CD14-positive monocyte (primary cell): ENCODE data around the gene FRRS1L. TPM values are rescaled to one million over a fixed set of nuclear protein-coding genes. Genes with fewer than 3 reads are reported as not detected.
A peak's percentile ranks its signal among the peaks of the same experiment; 100 is the strongest.

ENCODE experiments used
- DNase-seq, 3 donors: peaks; one replicate each; pipeline ENCODE4 v3.0.0-alpha.2; 2011 to 2022
- H2AFZ ChIP-seq: 2 replicates; pipeline ENCODE4 v1.6.0; 2012; ENCODE audit warnings: mild to moderate bottlenecking, low read depth, low read length, inconsistent platforms; ENCODE audit not compliant: insufficient read depth, poor library complexity, severe bottlenecking
- H3K27ac ChIP-seq, 2 donors: 1 replicate in 1 of 2; 2 replicates in 1 of 2; pipeline ENCODE4 v1.5.1; 2012 to 2013; ENCODE audit warnings: low read length in 2 of 2, control low read depth in 1 of 2, inconsistent platforms in 1 of 2, low read depth in 1 of 2, mild to moderate bottlenecking in 1 of 2
- H3K27me3 ChIP-seq, 2 donors: one replicate each; pipeline versions ENCODE4 v1.6.0 to v1.6.1; 2011 to 2013; ENCODE audit warnings: low read length in 2 of 2; ENCODE audit not compliant: control insufficient read depth in 2 of 2, insufficient read depth in 2 of 2
- H3K36me3 ChIP-seq, 2 donors: replicated peaks in 1 of 2; 1 replicate in 1 of 2; 2 replicates in 1 of 2; pipeline versions ENCODE4 v1.5.1 to v1.6.1; 2012 to 2013; ENCODE audit warnings: low read length in 2 of 2, control low read depth in 1 of 2, inconsistent platforms in 1 of 2, mild to moderate bottlenecking in 1 of 2; ENCODE audit not compliant: insufficient read depth in 2 of 2, control insufficient read depth in 1 of 2
- H3K4me1 ChIP-seq, 2 donors: 1 replicate in 1 of 2; 2 replicates in 1 of 2; pipeline versions ENCODE4 v1.5.1 to v1.6.1; 2012 to 2013; ENCODE audit warnings: low read length in 2 of 2, control low read depth in 1 of 2, inconsistent platforms in 1 of 2, mild to moderate bottlenecking in 1 of 2, moderate library complexity in 1 of 2; ENCODE audit not compliant: insufficient read depth in 2 of 2, control insufficient read depth in 1 of 2
- H3K4me2 ChIP-seq: replicated peaks from 2 replicates; pipeline ENCODE3; 2012; ENCODE audit warnings: low read length, moderate library complexity, mild to moderate bottlenecking; ENCODE audit not compliant: poor library complexity, severe bottlenecking; ENCODE audit errors: extremely low read depth
- H3K4me3 ChIP-seq, 3 experiments: fragments of 200-600 bp in 1 of 3; sonication (generic) in 1 of 3; replicated peaks in 1 of 3; 1 replicate in 2 of 3; 2 replicates in 1 of 3; pipeline ENCODE4 v1.5.1; 2011 to 2013; ENCODE audit warnings: low read length in 3 of 3, mild to moderate bottlenecking in 3 of 3, control low read depth in 2 of 3, low read depth in 2 of 3, inconsistent platforms in 1 of 3, moderate library complexity in 1 of 3
- H3K79me2 ChIP-seq: 2 replicates; pipeline ENCODE4 v1.6.0; 2012; ENCODE audit warnings: mild to moderate bottlenecking, control low read depth, inconsistent platforms, low read length, moderate library complexity; ENCODE audit not compliant: insufficient read depth
- H3K9ac ChIP-seq: 2 replicates; pipeline ENCODE4 v1.6.0; 2017; ENCODE audit warnings: low read length, mild to moderate bottlenecking; ENCODE audit not compliant: insufficient read depth, poor library complexity, severe bottlenecking
- H3K9me3 ChIP-seq, 2 donors: replicated peaks in 1 of 2; 1 replicate in 1 of 2; 2 replicates in 1 of 2; pipeline versions ENCODE4 v1.5.1 to v1.6.1; 2012 to 2013; ENCODE audit warnings: low read length in 2 of 2, control low read depth in 1 of 2; ENCODE audit not compliant: control insufficient read depth in 1 of 2, insufficient read depth in 1 of 2
- H4K20me1 ChIP-seq: 2 replicates; pipeline ENCODE4 v1.6.0; 2012; ENCODE audit warnings: mild to moderate bottlenecking, low read length, control low read depth, moderate library complexity; ENCODE audit not compliant: insufficient read depth
- H3K27ac Mint-ChIP-seq, 7 donors: one replicate each; pipeline ENCODE4 v1.8.0; 2020; ENCODE audit warnings: mild to moderate bottlenecking in 7 of 7, mixed read lengths in 7 of 7, moderate library complexity in 6 of 7, inconsistent platforms in 2 of 7
- H3K27me3 Mint-ChIP-seq, 3 donors: one replicate each; pipeline ENCODE4 v1.8.0; 2021 to 2022; ENCODE audit warnings: low read depth in 3 of 3, mild to moderate bottlenecking in 3 of 3, mixed read lengths in 3 of 3, moderate library complexity in 3 of 3, inconsistent platforms in 1 of 3
- H3K36me3 Mint-ChIP-seq, 2 donors: one replicate each; pipeline ENCODE4 v1.8.0; 2020; ENCODE audit warnings: mixed read lengths in 2 of 2, inconsistent platforms in 1 of 2, mild to moderate bottlenecking in 1 of 2
- H3K4me1 Mint-ChIP-seq: one replicate; pipeline ENCODE4 v1.8.0; 2020; ENCODE audit warnings: mild to moderate bottlenecking, mixed read lengths
- H3K4me3 Mint-ChIP-seq, 2 donors: one replicate each; pipeline ENCODE4 v1.8.0; 2020; ENCODE audit warnings: mild to moderate bottlenecking in 2 of 2, mixed read lengths in 2 of 2, moderate library complexity in 1 of 2
- H3K9me3 Mint-ChIP-seq, 7 donors: one replicate each; pipeline ENCODE4 v1.8.0; 2020 to 2022; ENCODE audit warnings: mixed read lengths in 7 of 7, mild to moderate bottlenecking in 6 of 7, moderate library complexity in 6 of 7, inconsistent platforms in 2 of 7
- CTCF ChIP-seq: fragments of 200-600 bp; IDR thresholded peaks from one replicate; pipeline ENCODE4 v1.8.0; 2022; ENCODE audit warnings: antibody characterized with exemption, mild to moderate bottlenecking
- WGBS: methylation state at CpG from one replicate; pipeline ENCODE4 v1.1.5; 2013; ENCODE audit warnings: missing lambda C conversion rate; ENCODE audit not compliant: insufficient coverage; 5-methylcytosine and 5-hydroxymethylcytosine counted together
- intact Hi-C, 2 donors: fragments of 100-400 bp; cut with micrococcal nuclease; formaldehyde crosslinking; loops; one replicate each; pipeline versions ENCODE4 v1.15.0 to v1.15.1; 2023
- polyA plus RNA-seq, 3 donors: library from polyadenylated mRNA; depleted of rRNA in 1 of 3; unstranded in 2 of 3; stranded (reverse) in 1 of 3; fragments of 300-500 nt in 2 of 3; fragments of >200 nt in 1 of 3; fragmentation: Illumina TruSeq in 2 of 3; gene quantifications; 1 replicate in 2 of 3; 2 replicates in 1 of 3; pipeline ENCODE4 v1.2.3, GENCODE V29; 2012 to 2021

Gene FRRS1L
- polyA plus RNA-seq, 3 donors: not detected

GRCh38 chr9:109121232-109121796 lies 45.7 kb downstream of the FRRS1L start:
- Histone ChIP-seq H3K36me3 (no peaks in the 10 kb centered on the region), H3K9ac (no peak overlapping the region), H3K79me2 (peaks cover 35% of the 10 kb centered on the region), H3K4me1 (peaks cover 37 to 46% of the 10 kb centered on the region in 2 donors), H3K4me3 (no peak overlapping the region), H3K9me3 (no peaks in the 10 kb centered on the region), H2AFZ (no peak overlapping the region), H3K27me3 (no peaks in the 10 kb centered on the region), H4K20me1 (peaks cover 30% of the 10 kb centered on the region), H3K4me2 (no peak overlapping the region), H3K27ac (no peak overlapping the region)
- intact Hi-C loops: loop anchor here in 1 of 2 donors (10.0 kb wide), 1 partner anchor 187 kb away; the partner anchor contains the start of genes ABITRAM and ELP1
- peaks cover 0 to 1% of the 10 kb centered on the region in 2 donors for H3K36me3 Mint-ChIP-seq
- H3K9me3 Mint-ChIP-seq: no peaks in the 10 kb centered on the region
- H3K4me1 Mint-ChIP-seq: peaks cover 48% of the 10 kb centered on the region
- 100% methylated on average over 6 of the region's 11 CpGs for WGBS
- no peak overlapping the region for H3K4me3 Mint-ChIP-seq
- DNase-seq: no peak
- peak overlapping the region in 2 of 7 donors; percentile 15 to 40 for H3K27ac Mint-ChIP-seq
- TF ChIP-seq CTCF: no peak
- H3K27me3 Mint-ChIP-seq: no peaks in the 10 kb centered on the region

- Histone ChIP-seq H3K27ac (no peak overlapping the region), H3K4me1 (peaks cover 37 to 46% of the 10 kb centered on the region in 2 donors), H3K36me3 (no peaks in the 10 kb centered on the region), H4K20me1 (peaks cover 40% of the 10 kb centered on the region), H3K4me3 (peak overlapping the region in 2 of 3 experiments; percentile 8 to 86), H3K9me3 (no peaks in the 10 kb centered on the region), H3K27me3 (no peaks in the 10 kb centered on the region), H3K9ac (no peak overlapping the region), H3K79me2 (peaks cover 45% of the 10 kb centered on the region), H2AFZ (no peak overlapping the region), H3K4me2 (peak overlapping the region; percentile 82)
- DNase-seq: no peak
- intact Hi-C loops: loop anchor here in 1 of 2 donors (10.0 kb wide), 1 partner anchor 185 kb away; the partner anchor contains the start of genes ABITRAM and ELP1
- Mint-ChIP-seq H3K4me1 (peaks cover 51% of the 10 kb centered on the region), H3K9me3 (no peaks in the 10 kb centered on the region), H3K36me3 (peaks cover 0 to 1% of the 10 kb centered on the region in 2 donors), H3K4me3 (peak overlapping the region; percentile 39 to 87), H3K27ac (peak overlapping the region in 2 of 7 donors; percentile 15 to 77), H3K27me3 (no peaks in the 10 kb centered on the region)
- no CpG with 5 or more reads among the region's 13 CpGs for WGBS
- TF ChIP-seq CTCF: no peak
These were observed 46.8 kb downstream of the FRRS1L start for GRCh38 chr9:109120204-109120789.
